Activated T-cell treated with anti-CD3 and anti-CD28 coated beads, Interleukin-2, amount 50 U/mL, for 72 hours (primary cell): Measurements from ENCODE around the gene UBE2K. TPM values are rescaled to one million over a fixed set of nuclear protein-coding genes. Genes with fewer than 3 reads are reported as not detected.
"Not testable (repeated sequence)": the region's sequence is repeated elsewhere in the genome, so short reads cannot be mapped to it uniquely, and the experiment has no call there.

Experiments used
- ATAC-seq, 2 donors: fragments of 150-1000 bp; cut with Tn5 transposase; replicated peaks in 1 of 2; 2 replicates each; pipeline ENCODE4 v1.10.0; 2021; ENCODE audit warnings: moderate library complexity in 2 of 2, mild to moderate bottlenecking in 1 of 2
- DNase-seq, 2 donors: peaks; one replicate each; pipeline ENCODE4 v3.0.0; 2021 to 2022; ENCODE audit warnings: mixed read lengths in 1 of 2
- H3K27ac Mint-ChIP-seq: one replicate; pipeline ENCODE4 v1.8.0; 2022; ENCODE audit warnings: mild to moderate bottlenecking, moderate library complexity, mixed read lengths
- H3K27me3 Mint-ChIP-seq: one replicate; pipeline ENCODE4 v1.8.0; 2022; ENCODE audit warnings: low read depth, mixed read lengths
- H3K36me3 Mint-ChIP-seq, 2 donors: one replicate each; pipeline ENCODE4 v1.8.0; 2022; ENCODE audit warnings: mixed read lengths in 2 of 2, mild to moderate bottlenecking in 1 of 2; ENCODE audit not compliant: insufficient read depth in 2 of 2
- H3K4me1 Mint-ChIP-seq: one replicate; pipeline ENCODE4 v1.8.0; 2022; ENCODE audit warnings: low read depth, mixed read lengths
- H3K4me3 Mint-ChIP-seq, 2 donors: one replicate each; pipeline ENCODE4 v1.8.0; 2022; ENCODE audit warnings: mild to moderate bottlenecking in 2 of 2, mixed read lengths in 2 of 2, moderate library complexity in 2 of 2
- H3K9me3 Mint-ChIP-seq, 2 donors: one replicate each; pipeline ENCODE4 v1.8.0; 2022; ENCODE audit warnings: mixed read lengths in 2 of 2
- total RNA-seq, 2 donors: library from RNA; stranded (reverse); gene quantifications; one replicate each; pipeline ENCODE4 v1.2.3, GENCODE V29; 2022

UBE2K gene
- total RNA-seq, 2 donors from 2014 or later, result 79.2 to 84.7 TPM

DNA sequence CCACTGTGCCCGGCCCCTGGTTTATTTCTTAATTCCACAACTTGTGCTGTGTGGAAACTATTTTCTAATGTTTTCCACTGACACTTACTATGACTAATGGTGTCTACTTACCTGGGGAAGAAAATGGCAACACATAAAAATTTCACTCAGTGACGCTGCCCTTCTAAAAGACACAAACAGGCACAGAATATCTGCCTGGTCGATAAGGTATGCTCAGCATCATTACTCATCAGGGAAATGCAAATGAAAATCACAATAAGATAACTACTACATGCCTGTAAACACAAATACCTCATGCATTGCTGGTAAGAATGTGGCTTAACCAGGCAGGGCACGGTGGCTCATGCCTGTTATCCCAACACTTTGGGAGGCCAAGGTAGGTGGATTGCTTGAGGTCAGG, 61.6 kb downstream of the UBE2K start:
- Mint-ChIP-seq H3K27me3 (no peaks in the 10 kb centered on the region), H3K36me3 (peaks cover 7 to 14% of the 10 kb centered on the region in 2 donors), H3K4me1 (no peaks in the 10 kb centered on the region), H3K4me3 (no peak overlapping the region), H3K9me3 (no peaks in the 10 kb centered on the region), H3K27ac (no peak overlapping the region)
- DNase-seq (no peak), ATAC-seq (no peak)

DNA sequence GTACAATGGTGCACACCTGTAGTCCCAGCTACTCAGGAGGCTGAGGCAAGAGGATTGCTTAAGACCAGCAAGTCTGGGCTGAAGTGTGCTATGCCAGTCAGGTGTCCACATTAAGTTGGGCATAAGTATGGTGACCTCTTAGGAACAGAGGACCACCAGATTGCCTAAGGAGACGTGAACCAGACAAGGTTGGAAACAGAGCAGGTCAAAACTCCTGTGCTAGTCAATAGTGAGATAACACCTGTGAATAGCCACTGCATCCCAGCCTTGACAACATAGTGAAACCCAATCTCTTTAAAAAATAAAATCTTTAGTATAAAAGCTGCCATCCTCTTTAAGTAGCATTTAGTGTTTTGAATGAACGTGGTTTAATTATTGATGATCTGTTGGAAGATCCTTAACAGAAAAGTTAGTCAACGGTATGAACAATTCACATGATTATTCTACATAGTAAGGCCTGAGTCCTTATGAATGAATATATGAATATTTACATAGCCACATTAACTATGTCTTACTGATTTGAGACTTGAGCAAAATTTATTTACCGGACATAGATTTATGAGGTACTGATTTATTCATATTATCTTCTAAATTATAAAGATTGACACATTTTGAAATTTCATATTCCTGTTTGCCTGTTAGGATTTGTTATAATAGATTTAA, 63.2 kb downstream of the UBE2K start:
- peaks cover 6 to 15% of the 10 kb centered on the region in 2 donors for H3K36me3 Mint-ChIP-seq
- H3K9me3 Mint-ChIP-seq, result no peaks in the 10 kb centered on the region
- no peaks in the 10 kb centered on the region for H3K4me1 Mint-ChIP-seq
- ATAC-seq, result no peak
- H3K27me3 Mint-ChIP-seq, result no peaks in the 10 kb centered on the region
- no peak for DNase-seq
- no peak overlapping the region for H3K4me3 Mint-ChIP-seq
- H3K27ac Mint-ChIP-seq, result no peak overlapping the region

DNA sequence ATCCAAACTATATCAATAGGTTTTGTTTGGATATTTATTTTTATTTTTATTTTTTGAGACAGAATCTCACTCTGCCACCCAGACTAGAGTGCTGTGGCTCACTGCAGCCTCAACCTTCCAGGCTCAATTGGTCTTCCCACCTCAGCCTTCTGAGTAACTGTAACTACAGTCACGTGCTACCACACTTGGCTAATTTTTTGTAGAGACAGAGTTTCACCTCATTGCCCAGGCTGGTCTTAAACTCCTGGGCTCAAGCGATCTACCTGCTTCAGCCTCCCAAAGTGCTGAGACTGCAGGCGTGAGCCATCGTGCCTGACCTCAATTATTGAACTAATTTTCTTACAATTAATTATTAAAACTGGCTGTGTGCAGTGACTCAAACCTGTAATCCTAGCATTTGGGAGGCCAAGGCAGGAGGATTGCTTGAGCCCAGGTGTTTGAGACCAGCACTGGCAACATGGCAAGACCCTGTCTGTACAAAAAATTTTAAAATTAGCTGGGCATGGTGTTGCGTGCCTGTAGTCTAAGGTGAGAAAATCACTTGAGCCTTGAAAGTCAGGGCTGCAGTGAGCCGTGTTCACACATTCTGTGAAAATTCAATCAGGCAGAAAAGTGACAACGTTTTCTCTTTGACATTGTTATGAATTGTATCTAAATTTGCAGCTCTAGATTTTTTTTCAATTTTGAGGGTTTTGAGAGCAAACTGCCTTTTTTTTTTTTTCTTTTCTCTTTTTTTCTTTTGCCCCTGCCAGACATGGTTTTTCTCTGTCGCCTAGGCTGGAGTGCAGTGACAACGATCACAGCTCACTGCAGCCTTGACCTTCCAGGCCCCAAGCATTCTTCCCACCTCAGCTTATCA, 66.0 kb downstream of the UBE2K start:
- Mint-ChIP-seq H3K4me1 (no peaks in the 10 kb centered on the region), H3K9me3 (no peaks in the 10 kb centered on the region), H3K27ac (no peak overlapping the region), H3K36me3 (peaks cover 5 to 17% of the 10 kb centered on the region in 2 donors), H3K27me3 (no peaks in the 10 kb centered on the region), H3K4me3 (no peak overlapping the region)
- DNase-seq, result no peak
- no peak for ATAC-seq

DNA sequence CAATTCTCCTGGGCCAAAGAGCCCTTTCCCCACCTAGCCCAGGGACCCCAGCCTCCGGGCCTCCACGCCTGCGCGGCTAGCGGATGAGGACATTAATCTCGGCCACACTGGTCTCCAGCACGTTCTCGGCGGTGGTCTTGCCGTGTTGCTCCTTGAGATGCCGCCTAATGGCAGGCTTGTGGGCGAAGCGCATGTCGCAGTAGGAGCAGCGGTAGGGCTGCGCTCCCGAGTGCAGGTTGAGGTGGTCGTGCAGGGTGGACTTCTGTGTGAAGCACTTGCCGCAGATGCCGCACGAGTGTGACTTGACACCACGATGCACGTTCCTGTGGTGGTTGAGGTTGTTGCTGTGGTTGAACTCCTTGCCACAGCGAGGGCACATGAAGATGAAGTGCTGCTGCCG, 72.1 kb downstream of the UBE2K start:
- no peak overlapping the region for H3K27ac Mint-ChIP-seq
- ATAC-seq, result no peak
- H3K4me3 Mint-ChIP-seq, result no peak overlapping the region
- no peaks in the 10 kb centered on the region for H3K4me1 Mint-ChIP-seq
- peaks cover 5 to 10% of the 10 kb centered on the region in 2 donors for H3K36me3 Mint-ChIP-seq
- no peak for DNase-seq
- H3K27me3 Mint-ChIP-seq, result no peaks in the 10 kb centered on the region
- no peaks in the 10 kb centered on the region for H3K9me3 Mint-ChIP-seq

DNA sequence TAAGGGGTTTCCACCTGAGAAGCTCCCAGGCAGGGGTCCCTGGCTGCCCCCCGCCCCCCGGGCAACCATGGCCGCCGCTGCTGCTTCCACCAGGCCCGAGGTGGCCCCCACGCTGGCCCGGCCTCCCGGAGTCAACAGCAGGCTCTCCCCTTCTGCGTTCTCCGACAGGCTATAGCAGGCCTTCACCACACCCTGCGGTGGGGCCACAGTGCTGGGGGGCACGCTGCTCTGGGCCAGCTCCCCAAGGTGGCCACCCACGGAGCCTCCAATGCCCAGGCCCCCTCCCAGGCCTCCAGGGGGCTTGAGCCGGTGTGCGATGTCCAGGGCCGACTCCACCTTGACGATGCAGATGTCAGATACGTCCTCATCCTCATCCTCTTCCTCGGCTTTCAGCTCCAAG, 72.5 kb downstream of the UBE2K start:
- no peak overlapping the region for H3K27ac Mint-ChIP-seq
- H3K4me3 Mint-ChIP-seq, result no peak overlapping the region
- no peak for ATAC-seq
- no peak for DNase-seq
- H3K9me3 Mint-ChIP-seq, result no peaks in the 10 kb centered on the region
- H3K36me3 Mint-ChIP-seq, result peaks cover 5 to 10% of the 10 kb centered on the region in 2 donors
- no peaks in the 10 kb centered on the region for H3K27me3 Mint-ChIP-seq
- no peaks in the 10 kb centered on the region for H3K4me1 Mint-ChIP-seq

DNA sequence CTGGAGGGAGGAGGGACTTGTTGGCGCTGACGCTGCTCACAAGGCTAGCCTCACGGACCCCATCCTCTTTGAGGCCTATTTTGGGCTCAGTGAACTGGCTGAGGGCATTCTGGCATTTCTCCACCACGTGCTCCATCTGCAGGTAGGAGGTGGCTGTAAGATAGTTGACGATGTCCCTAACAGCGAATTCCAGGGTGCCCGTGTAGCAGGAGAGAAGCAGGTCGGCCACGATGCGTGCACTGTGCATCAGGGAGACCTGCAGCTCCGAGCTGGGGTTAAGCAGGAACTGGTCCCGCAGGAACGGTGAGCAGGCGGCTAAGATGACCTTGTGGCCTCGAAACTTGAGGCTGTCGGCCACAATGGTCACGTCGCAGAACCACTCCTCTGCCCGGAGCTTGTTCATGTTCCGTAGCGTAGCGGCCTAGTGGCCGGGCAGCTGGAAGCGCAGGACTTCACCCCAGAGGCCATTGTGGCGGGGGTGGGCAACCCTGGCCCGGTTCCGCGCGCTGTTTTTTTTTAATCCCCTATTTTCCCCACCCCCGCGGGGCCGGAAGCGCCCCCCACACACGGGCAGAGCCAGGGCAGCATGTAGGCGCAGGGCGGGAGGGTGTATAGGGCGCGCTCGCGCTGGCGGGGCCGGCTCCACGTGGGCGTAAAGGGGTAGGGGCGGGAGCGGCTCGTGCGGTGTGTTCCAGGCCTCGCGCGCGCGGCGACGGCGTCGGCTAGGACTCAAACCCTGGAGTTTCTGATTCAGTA, 73.2 kb downstream of the UBE2K start:
- H3K4me1 Mint-ChIP-seq, result no peaks in the 10 kb centered on the region
- no peak overlapping the region for H3K27ac Mint-ChIP-seq
- DNase-seq (no peak), ATAC-seq (no peak)
- peaks cover 5 to 15% of the 10 kb centered on the region in 2 donors for H3K36me3 Mint-ChIP-seq
- no peaks in the 10 kb centered on the region for H3K27me3 Mint-ChIP-seq
- no peak overlapping the region for H3K4me3 Mint-ChIP-seq
- H3K9me3 Mint-ChIP-seq, result no peaks in the 10 kb centered on the region

DNA sequence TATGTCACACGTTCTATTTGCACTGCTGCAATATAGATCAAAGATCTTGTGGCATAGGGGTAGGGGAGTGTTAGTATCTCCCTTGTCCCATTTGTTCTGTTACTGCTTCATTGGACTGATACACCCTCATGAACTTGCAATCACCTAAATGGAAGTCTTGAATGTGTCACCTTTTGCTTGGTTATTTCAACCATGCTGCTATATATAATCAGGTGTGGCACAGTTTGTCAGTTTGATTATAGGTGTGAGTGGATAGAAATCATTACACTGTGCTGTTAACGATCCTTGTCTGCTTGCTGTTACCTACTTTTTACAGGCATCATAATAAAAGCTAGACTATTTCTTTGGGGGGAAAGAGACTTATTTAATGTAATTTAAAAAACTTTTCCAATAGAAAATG, 84.1 kb downstream of the UBE2K start:
- not testable (repeated sequence) for H3K4me1 Mint-ChIP-seq, H3K4me3 Mint-ChIP-seq, H3K36me3 Mint-ChIP-seq, DNase-seq, ATAC-seq, H3K27me3 Mint-ChIP-seq, H3K9me3 Mint-ChIP-seq, H3K27ac Mint-ChIP-seq

DNA sequence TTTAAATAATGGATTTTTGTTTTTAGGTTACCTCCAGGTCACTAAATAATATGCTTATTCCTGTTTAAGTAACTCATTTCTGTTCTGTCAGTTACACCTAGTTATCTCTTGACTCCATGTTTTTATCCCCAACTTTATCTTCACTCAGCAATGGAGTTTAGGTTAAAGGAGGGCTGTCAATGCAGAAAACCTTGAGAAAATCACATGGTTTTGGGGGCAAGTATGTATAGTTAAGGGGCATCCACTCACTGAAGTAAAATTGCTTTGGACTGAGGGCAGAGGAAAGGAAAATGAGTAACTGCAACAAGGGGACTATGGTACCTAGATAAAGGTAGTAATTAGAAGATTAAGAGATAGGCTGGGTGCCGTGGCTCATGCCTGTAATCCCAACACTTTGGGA, 87.1 kb downstream of the UBE2K start:
- no peaks in the 10 kb centered on the region for H3K36me3 Mint-ChIP-seq
- no peak overlapping the region for H3K27ac Mint-ChIP-seq
- no peak for ATAC-seq
- H3K9me3 Mint-ChIP-seq, result no peaks in the 10 kb centered on the region
- no peaks in the 10 kb centered on the region for H3K27me3 Mint-ChIP-seq
- no peak for DNase-seq
- no peaks in the 10 kb centered on the region for H3K4me1 Mint-ChIP-seq
- H3K4me3 Mint-ChIP-seq, result no peak overlapping the region

DNA sequence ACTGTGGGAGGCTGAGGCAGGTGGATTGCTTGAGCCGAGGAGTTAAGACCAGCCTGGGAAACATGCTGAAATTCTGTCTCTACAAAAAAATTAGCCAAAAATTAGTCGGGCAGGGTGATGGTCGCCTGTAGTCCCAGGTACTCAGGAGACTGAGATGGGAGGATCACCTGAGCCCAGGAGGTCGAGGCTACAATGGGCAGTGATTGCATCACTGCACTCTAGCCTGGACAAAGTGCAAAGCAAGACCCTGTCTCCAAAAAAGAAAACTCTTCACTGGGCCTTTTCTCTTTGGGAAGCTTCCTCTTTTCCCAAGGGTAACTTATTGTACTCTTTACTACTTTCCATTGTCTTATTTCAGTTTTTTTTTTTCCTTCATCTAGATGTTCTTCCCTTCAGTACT, 88.9 kb downstream of the UBE2K start:
- Mint-ChIP-seq H3K36me3 (no peaks in the 10 kb centered on the region), H3K27me3 (no peaks in the 10 kb centered on the region), H3K4me1 (no peaks in the 10 kb centered on the region), H3K4me3 (no peak overlapping the region), H3K27ac (no peak overlapping the region), H3K9me3 (no peaks in the 10 kb centered on the region)
- no peak for ATAC-seq
- DNase-seq, result no peak

DNA sequence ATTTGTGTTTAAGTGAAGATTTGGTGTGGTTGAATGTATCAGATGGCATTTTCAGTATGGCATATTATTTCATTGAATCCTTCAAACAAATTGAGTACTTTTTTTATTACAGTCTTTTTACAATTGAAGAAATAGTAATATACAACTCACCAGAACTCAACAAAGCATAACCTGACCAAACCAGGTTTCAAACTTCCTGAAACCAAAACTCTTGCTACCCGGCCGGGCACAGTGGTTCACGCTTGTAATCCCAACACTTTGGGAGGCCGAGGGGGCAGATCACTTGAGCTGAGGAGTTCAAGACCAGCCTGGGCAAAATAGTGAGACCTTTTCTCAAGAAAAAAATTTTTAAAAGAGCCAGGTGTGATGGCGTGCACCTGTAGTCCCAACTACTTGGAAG, 94.2 kb downstream of the UBE2K start:
- ATAC-seq, result no peak
- H3K4me3 Mint-ChIP-seq, result no peak overlapping the region
- H3K27ac Mint-ChIP-seq, result no peak overlapping the region
- no peak for DNase-seq
- H3K4me1 Mint-ChIP-seq, result no peaks in the 10 kb centered on the region
- no peaks in the 10 kb centered on the region for H3K36me3 Mint-ChIP-seq
- H3K9me3 Mint-ChIP-seq, result no peaks in the 10 kb centered on the region
- H3K27me3 Mint-ChIP-seq, result no peaks in the 10 kb centered on the region

DNA sequence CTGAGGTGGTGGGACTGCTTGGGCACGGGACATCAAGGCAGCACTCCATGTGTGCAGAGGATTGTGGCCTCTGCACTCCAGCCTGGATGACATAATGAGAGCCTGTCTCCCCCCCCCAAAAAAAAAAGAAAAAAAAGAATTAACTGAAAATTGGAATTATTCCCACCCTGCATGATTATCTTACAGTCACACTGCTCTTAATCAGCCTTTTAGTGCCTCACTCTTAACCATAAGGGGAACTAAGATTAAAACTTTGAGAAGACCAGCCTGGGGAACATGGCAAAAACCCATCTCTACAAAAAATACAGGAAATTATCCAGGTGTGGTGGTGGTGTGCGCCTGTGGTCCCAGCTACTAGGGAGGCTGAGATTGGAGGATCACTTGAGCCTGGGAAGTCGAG, 94.6 kb downstream of the UBE2K start:
- Mint-ChIP-seq H3K27ac (no peak overlapping the region), H3K4me1 (no peaks in the 10 kb centered on the region), H3K36me3 (no peaks in the 10 kb centered on the region)

DNA sequence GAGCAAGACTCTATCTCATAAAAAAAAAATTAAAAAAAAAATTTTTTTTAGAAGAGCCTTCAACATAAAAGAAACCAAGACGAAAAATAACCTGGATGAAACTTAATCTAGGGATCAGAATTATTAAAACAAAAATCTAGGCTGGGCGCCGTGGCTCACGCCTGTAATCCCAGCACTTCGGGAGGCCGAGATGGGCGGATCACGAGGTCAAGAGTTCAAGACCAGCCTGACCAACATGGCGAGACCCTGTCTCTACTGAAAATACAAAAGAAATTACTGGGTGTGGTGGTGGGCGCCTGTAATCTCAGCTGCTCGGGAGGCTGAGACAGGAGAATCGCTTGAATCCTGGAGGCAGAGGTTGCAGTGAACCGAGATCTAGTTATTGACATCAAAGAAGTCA, 95.0 kb downstream of the UBE2K start:
- not testable (repeated sequence) for ATAC-seq, DNase-seq, H3K4me1 Mint-ChIP-seq, H3K4me3 Mint-ChIP-seq, H3K27me3 Mint-ChIP-seq, H3K9me3 Mint-ChIP-seq, H3K36me3 Mint-ChIP-seq, H3K27ac Mint-ChIP-seq

More for the DNA sequence above, 94.6 kb downstream of the UBE2K start:
- no peaks in the 10 kb centered on the region for H3K9me3 Mint-ChIP-seq
- ATAC-seq (no peak), DNase-seq (no peak)
- H3K27me3 Mint-ChIP-seq, result no peaks in the 10 kb centered on the region
- H3K4me3 Mint-ChIP-seq, result no peak overlapping the region

DNA sequence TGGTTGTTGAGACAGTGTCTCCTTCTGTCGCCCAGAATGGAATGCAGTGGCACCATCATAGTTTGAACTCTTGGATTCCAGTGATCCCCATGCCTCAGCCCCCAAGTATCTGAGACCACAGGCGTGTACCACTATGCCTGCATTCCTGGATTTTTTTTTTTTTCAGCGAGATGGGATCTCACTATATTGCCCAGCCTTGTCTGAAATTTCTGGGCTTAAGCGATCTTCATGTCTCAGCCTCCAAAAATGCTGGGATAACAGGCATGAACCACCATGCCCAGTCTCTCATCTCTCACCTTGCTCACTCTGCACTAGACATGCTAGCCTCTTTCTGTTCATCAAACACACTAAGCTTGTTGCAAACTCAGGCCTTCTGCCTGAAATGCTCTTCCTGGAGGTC, 104.1 kb downstream of the UBE2K start:
- ATAC-seq, result no peak
- H3K4me3 Mint-ChIP-seq, result no peak overlapping the region
- no peaks in the 10 kb centered on the region for H3K4me1 Mint-ChIP-seq
- no peak for DNase-seq
- no peaks in the 10 kb centered on the region for H3K36me3 Mint-ChIP-seq
- H3K9me3 Mint-ChIP-seq, result no peaks in the 10 kb centered on the region
- no peak overlapping the region for H3K27ac Mint-ChIP-seq
- H3K27me3 Mint-ChIP-seq, result no peaks in the 10 kb centered on the region
